ENCODE measurements around the gene CYGB. TPM values are rescaled to one million over a fixed set of nuclear protein-coding genes. Genes with fewer than 3 reads are reported as not detected.
A peak's percentile ranks its signal among the peaks of the same experiment; 100 is the strongest.

CYGB gene
- total and polyA plus RNA-seq, 4 donors, result 9.0 to 34.4 (median 24.2) TPM

DNA sequence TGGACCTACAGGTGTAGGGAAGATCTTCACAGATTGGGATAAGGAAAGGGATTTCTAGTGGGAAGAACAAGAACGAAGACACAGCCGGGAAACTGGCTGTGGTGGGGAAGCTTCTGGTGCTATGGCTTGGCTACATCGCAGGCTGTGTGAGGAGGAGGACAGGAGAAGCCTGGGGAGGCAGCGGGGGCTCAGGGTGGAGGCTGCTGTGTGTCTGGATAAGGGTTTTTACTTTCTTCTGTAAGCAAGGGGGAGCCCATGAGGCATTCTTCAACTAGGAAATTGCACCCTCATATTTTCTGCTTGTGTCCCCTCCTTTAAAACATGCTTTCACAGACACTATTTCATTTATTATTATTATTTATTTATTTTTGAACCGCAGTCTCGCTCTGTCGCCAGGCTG is 33.4 kb downstream of the CYGB start:
- Histone ChIP-seq H3K27ac (ENCODE audit: low read depth, low read length) (no peak overlapping the region), H3K36me3 (ENCODE audit: control insufficient read depth, insufficient read depth, low read length) (no peaks in the 10 kb centered on the region), H3K27me3 (ENCODE audit: control insufficient read depth, insufficient read depth, low read length) (peaks cover 24% of the 10 kb centered on the region), H3K4me3 (ENCODE audit: low read depth, low read length) (no peak overlapping the region), H3K9me3 (ENCODE audit: control insufficient read depth, insufficient read depth, low read length) (no peaks in the 10 kb centered on the region), H3K4me1 (ENCODE audit: control insufficient read depth, insufficient read depth, low read length) (peaks cover 41% of the 10 kb centered on the region)
- 93% methylated on average over 5 of the region's 7 CpGs for WGBS (ENCODE audit: insufficient coverage)
- no peak for DNase-seq (ENCODE audit: low read depth in 4 of 6, low spot score in 6 of 6)

DNA sequence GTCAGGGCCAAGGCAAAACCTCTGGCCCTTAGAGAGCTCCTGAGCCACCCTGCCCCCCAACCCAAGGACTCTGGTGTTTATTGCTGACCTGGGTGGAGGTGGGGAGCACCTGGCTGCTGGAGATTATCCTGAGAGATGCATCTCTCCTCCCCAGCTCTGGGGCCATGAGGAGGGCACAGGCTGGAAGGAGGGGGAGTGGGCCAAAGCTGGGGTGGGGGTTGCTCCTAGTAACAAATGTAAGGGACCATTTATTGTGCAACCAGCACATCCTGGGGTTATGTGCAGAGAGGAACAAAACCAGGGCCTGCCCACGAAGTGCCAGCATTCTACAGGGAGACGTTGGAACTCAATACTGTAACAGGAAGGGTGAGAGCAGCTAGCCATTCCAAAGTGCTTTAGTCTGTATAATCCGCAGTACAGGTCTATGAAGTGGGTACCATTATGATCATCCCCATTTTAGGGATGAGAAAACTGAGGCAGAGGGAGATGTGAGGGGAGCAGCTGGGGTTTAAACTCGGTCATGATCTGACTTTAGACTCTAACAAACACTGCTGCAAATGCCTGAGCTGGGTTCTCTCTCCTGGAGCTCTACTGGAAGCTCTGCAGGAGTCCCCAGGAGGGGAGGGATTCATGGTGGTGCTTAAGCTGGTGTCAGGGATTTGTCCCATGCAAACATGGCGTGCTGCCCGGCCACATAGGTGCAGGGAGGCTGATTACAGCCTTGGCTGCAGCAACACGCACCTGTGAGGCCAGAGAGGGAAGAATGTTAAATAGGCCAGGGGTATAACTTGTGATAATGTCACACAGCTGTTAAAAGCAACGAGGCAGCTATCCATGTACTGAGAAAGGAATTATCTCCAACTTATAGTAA is 34.9 kb downstream of the CYGB start:
- no peaks in the 10 kb centered on the region for H3K9me3 ChIP-seq (ENCODE audit: control insufficient read depth, insufficient read depth, low read length)
- no peaks in the 10 kb centered on the region for H3K36me3 ChIP-seq (ENCODE audit: control insufficient read depth, insufficient read depth, low read length)
- DNase-seq (ENCODE audit: low read depth in 4 of 6, low spot score in 6 of 6), result no peak
- no peak overlapping the region for H3K27ac ChIP-seq (ENCODE audit: low read depth, low read length)
- no peak overlapping the region for H3K4me3 ChIP-seq (ENCODE audit: low read depth, low read length)
- H3K27me3 ChIP-seq (ENCODE audit: control insufficient read depth, insufficient read depth, low read length), result peaks cover 22% of the 10 kb centered on the region
- WGBS (ENCODE audit: insufficient coverage), result 74% methylated on average over 5 of the region's 8 CpGs
- H3K4me1 ChIP-seq (ENCODE audit: control insufficient read depth, insufficient read depth, low read length), result peaks cover 50% of the 10 kb centered on the region

DNA sequence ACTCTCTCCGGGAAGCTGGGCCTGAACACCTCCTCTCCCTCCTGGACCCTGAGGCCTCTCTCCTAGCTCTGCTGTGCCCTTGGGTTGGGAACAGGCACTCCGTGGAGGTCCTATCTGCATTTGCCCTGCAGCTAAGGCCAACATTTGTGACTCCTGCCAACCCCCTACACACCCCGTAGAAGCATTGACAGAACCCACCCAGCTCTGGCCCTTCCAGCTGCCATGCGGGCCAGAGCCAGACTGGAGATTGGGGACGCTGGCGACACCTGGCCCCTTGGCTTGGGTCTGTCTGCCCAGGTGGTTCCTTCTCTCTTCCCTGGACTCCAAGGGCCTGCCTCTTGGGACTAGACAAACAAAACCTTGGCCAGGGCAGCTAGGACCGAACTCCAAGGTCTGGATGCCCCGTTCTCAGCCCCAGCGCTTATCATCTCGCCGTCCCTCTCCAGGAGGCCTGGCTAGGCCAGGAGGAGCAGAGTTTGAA is 35.6 kb downstream of the CYGB start:
- WGBS (ENCODE audit: insufficient coverage), result 74% methylated on average over 11 of the region's 11 CpGs
- Histone ChIP-seq H3K4me3 (ENCODE audit: low read depth, low read length) (peak overlapping the region; percentile 32), H3K27me3 (ENCODE audit: control insufficient read depth, insufficient read depth, low read length) (peaks cover 17% of the 10 kb centered on the region), H3K4me1 (ENCODE audit: control insufficient read depth, insufficient read depth, low read length) (peaks cover 53% of the 10 kb centered on the region), H3K27ac (ENCODE audit: low read depth, low read length) (no peak overlapping the region), H3K9me3 (ENCODE audit: control insufficient read depth, insufficient read depth, low read length) (no peaks in the 10 kb centered on the region), H3K36me3 (ENCODE audit: control insufficient read depth, insufficient read depth, low read length) (no peaks in the 10 kb centered on the region)
- no peak for DNase-seq (ENCODE audit: low read depth in 4 of 6, low spot score in 6 of 6)

DNA sequence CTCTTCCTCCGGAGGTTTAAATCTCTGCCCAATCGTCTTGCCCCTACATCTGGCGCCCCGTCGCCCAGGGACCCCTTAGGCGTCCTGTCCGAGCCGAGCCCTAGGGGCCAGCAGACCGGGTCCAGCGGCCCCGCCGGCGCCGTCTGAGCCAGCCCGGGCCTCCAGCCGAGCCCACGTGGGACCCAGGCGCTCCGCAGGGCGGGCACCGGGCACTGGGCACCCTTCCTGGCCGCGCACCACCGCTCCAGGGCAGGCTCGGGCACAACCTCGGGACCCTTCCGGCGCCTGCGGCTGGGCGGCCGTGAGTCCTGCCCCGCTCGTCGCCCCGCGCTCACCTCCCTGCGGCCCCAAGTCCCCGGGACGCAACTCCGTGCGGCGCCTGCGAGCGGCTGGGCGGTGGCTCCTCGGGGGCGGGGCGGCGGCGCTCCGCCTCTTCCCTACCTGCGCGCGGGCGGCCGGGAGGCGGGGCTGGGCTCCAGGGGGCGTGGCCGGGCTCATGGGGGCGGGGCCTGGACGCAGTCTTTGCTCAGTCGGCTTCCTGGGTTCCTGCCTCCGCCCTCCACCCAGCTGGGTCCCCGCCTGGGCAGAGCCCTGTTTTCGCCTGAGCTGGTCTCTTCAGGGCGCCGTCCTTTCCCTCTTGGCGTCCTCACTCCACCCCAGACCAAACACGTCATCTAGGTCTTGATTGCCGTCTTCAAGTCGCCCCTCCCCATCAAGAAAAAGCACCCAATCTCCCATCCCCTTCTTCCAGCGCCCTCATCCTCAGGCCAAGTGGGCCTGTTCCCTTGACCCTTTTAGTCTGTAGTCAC is 36.3 kb downstream of the CYGB start, which contains the start of gene RHBDF2:
TSS of gene RHBDF2 (minus strand) at position 406 of the 809 bp plus-strand sequence. CDS start 19,899 bp downstream, outside the sequence.
- Histone ChIP-seq H3K4me3 (ENCODE audit: low read depth, low read length) (peak within 1 kb of the TSS; percentile 32), H3K9me3 (ENCODE audit: control insufficient read depth, insufficient read depth, low read length) (no peaks in the 10 kb centered on the region), H3K27ac (ENCODE audit: low read depth, low read length) (peak within 1 kb of the TSS; percentile 57), H3K27me3 (ENCODE audit: control insufficient read depth, insufficient read depth, low read length) (peaks cover 17% of the 10 kb centered on the region), H3K36me3 (ENCODE audit: control insufficient read depth, insufficient read depth, low read length) (no peaks in the 10 kb centered on the region), H3K4me1 (ENCODE audit: control insufficient read depth, insufficient read depth, low read length) (peaks cover 51% of the 10 kb centered on the region)
- peak in 2 of 6 donors; percentile 65 to 68 for DNase-seq (ENCODE audit: low read depth in 4 of 6, low spot score in 6 of 6)
- WGBS (ENCODE audit: insufficient coverage), result 2% methylated on average over 72 of the region's 72 CpGs

DNA sequence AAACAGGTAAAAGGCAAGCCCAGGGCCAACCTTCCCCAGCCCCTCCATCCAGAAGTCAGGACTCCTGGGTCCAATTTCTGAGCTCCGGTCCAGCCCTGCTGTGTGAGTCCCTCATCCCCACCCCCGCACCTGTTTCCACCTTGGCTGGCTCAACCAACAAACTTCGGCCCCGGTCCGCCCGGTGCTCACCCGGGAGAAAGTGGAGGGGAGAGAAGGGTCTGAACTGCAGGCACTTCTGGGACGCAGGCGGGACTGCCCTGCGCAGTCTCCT is 36.8 kb downstream of the CYGB start:
- Histone ChIP-seq H3K4me1 (ENCODE audit: control insufficient read depth, insufficient read depth, low read length) (peaks cover 53% of the 10 kb centered on the region), H3K9me3 (ENCODE audit: control insufficient read depth, insufficient read depth, low read length) (no peaks in the 10 kb centered on the region), H3K36me3 (ENCODE audit: control insufficient read depth, insufficient read depth, low read length) (no peaks in the 10 kb centered on the region), H3K4me3 (ENCODE audit: low read depth, low read length) (peak overlapping the region; percentile 22), H3K27ac (ENCODE audit: low read depth, low read length) (no peak overlapping the region), H3K27me3 (ENCODE audit: control insufficient read depth, insufficient read depth, low read length) (peaks cover 17% of the 10 kb centered on the region)
- WGBS (ENCODE audit: insufficient coverage), result 0% methylated on average over 6 of the region's 10 CpGs
- no peak for DNase-seq (ENCODE audit: low read depth in 4 of 6, low spot score in 6 of 6)

DNA sequence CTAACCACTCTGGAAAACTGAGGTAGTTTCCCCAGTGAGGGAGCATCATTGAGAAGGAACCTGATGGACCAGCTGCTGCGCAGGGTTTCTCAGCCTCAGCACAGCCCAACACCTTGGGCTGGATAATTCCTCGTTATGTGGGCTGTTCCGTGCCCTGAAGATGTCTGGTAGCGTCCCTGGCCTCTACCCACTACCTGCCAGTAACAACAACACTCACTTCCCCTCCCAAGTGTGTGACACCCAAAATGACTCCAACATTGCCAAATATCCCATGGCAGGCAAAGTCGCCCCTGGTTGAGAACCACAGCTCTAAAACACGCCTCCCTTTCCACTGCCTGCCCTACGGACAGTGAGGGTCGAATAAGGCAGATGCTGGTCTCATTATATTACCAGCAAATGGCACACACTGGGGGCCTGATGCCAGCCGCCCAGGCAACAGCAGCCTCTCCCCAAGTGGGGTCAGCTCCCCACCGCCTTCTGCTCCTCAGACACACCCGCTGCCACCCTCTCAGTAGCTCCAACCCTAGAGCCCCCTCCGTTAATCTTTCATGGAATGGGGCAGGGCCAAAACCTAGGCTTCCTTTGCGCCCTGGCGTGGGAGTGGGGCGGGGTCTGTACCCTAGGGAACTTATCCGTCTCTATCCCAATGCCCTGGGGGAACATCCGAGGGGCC is 37.3 kb downstream of the CYGB start:
- Histone ChIP-seq H3K27me3 (ENCODE audit: control insufficient read depth, insufficient read depth, low read length) (peaks cover 17% of the 10 kb centered on the region), H3K4me1 (ENCODE audit: control insufficient read depth, insufficient read depth, low read length) (peaks cover 57% of the 10 kb centered on the region), H3K36me3 (ENCODE audit: control insufficient read depth, insufficient read depth, low read length) (no peaks in the 10 kb centered on the region), H3K9me3 (ENCODE audit: control insufficient read depth, insufficient read depth, low read length) (no peaks in the 10 kb centered on the region), H3K4me3 (ENCODE audit: low read depth, low read length) (peak overlapping the region; percentile 22), H3K27ac (ENCODE audit: low read depth, low read length) (peak overlapping the region; percentile 57)
- 71% methylated on average over 15 of the region's 17 CpGs for WGBS (ENCODE audit: insufficient coverage)
- DNase-seq (ENCODE audit: low read depth in 4 of 6, low spot score in 6 of 6), result no peak

DNA sequence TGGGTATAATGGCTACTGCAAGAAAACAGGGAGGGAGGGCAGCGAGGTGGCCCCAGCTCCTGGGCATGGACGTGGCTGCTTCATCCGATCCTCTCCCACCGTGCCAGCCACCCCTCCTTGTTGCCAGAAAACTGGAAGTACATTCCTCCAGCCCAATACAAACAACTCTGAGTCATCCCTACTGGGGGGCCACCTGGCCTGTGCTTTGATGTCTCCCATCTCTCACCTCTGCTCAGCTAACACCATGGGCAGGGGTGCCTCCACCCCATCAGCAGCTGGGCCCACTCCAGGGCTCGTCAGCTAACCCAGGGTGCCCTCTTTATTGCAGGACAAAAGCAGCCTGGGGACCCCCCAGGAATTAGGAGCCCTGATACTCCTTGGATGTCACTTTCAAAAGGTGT is 38.2 kb downstream of the CYGB start:
- Histone ChIP-seq H3K27ac (ENCODE audit: low read depth, low read length) (no peak overlapping the region), H3K36me3 (ENCODE audit: control insufficient read depth, insufficient read depth, low read length) (no peaks in the 10 kb centered on the region), H3K4me1 (ENCODE audit: control insufficient read depth, insufficient read depth, low read length) (peaks cover 64% of the 10 kb centered on the region), H3K9me3 (ENCODE audit: control insufficient read depth, insufficient read depth, low read length) (no peaks in the 10 kb centered on the region), H3K27me3 (ENCODE audit: control insufficient read depth, insufficient read depth, low read length) (peaks cover 17% of the 10 kb centered on the region), H3K4me3 (ENCODE audit: low read depth, low read length) (peak overlapping the region; percentile 16)
- no peak for DNase-seq (ENCODE audit: low read depth in 4 of 6, low spot score in 6 of 6)
- WGBS (ENCODE audit: insufficient coverage), result 76% methylated on average over 4 of the region's 5 CpGs

DNA sequence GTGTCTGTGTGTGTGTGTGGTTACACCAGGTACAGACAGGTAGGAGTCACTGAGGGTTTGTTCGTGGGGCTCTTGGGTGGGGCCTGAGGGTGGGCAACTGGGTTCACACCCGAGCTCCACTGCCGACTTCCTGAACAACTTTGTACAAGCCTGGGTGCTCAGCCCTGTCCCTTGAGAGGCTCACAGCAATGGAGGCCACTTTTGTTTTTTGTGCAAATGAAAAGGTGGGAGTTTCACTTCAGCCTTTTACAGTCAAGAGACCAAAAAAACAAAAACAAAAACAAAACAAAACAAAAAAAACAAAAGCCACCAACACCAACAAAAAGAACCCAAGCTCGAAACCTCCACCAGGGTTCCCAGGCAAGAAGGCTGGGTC is 38.6 kb downstream of the CYGB start:
- no peaks in the 10 kb centered on the region for H3K9me3 ChIP-seq (ENCODE audit: control insufficient read depth, insufficient read depth, low read length)
- H3K27ac ChIP-seq (ENCODE audit: low read depth, low read length), result no peak overlapping the region
- H3K36me3 ChIP-seq (ENCODE audit: control insufficient read depth, insufficient read depth, low read length), result no peaks in the 10 kb centered on the region
- H3K27me3 ChIP-seq (ENCODE audit: control insufficient read depth, insufficient read depth, low read length), result peaks cover 17% of the 10 kb centered on the region
- 40% methylated on average over 1 of the region's 4 CpGs for WGBS (ENCODE audit: insufficient coverage)
- peaks cover 66% of the 10 kb centered on the region for H3K4me1 ChIP-seq (ENCODE audit: control insufficient read depth, insufficient read depth, low read length)
- no peak for DNase-seq (ENCODE audit: low read depth in 4 of 6, low spot score in 6 of 6)
- no peak overlapping the region for H3K4me3 ChIP-seq (ENCODE audit: low read depth, low read length)

DNA sequence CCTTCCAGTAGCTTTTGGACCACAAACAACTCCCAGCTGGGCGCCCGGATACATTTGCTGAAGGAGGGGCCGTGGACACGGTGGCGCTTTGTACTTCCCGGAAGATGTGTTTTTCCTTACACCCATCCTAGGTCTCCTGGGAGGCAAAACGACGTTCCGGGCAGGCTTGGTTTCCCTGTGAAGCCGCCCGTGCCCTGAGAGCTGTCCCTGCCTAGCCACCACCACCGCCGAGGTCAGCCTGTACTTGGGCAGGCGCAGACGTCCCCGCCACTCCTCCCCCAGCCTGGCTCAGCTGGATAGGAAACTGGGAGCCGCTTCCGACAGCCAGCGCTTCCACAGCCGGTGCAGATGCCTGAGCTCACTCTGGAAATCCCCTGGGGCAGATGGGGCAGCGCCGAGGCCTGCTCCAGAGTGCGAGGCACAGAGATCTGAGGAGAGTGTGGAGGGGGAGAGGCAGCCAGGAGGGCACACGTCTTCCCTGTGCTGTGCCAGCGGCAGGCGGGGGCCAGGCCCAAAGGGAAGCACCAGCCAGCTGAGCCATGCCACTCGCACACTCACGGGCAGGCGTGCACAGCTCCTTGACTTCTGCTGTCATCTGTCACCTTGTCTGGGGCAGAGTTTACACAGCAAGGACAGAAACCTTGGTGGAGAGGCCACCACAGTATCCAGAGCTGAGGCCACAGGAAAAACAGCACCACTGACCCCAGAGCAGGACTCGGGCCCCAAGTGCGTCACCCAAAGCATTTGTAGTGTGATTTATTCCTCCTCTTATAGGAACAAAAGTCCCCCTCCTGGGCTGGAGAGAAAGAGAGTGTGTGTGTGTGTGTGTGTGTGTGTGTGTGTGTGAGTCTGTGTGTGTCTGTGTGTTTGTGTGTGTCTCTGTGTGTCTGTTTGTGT is 39.3 kb downstream of the CYGB start:
- Histone ChIP-seq H3K4me3 (ENCODE audit: low read depth, low read length) (no peak overlapping the region), H3K36me3 (ENCODE audit: control insufficient read depth, insufficient read depth, low read length) (no peaks in the 10 kb centered on the region), H3K27ac (ENCODE audit: low read depth, low read length) (peak overlapping the region; percentile 47), H3K27me3 (ENCODE audit: control insufficient read depth, insufficient read depth, low read length) (peaks cover 17% of the 10 kb centered on the region), H3K9me3 (ENCODE audit: control insufficient read depth, insufficient read depth, low read length) (no peaks in the 10 kb centered on the region), H3K4me1 (ENCODE audit: control insufficient read depth, insufficient read depth, low read length) (peaks cover 73% of the 10 kb centered on the region)
- DNase-seq (ENCODE audit: low read depth in 4 of 6, low spot score in 6 of 6), result peak in 2 of 6 donors; percentile 64 to 72
- 19% methylated on average over 30 of the region's 31 CpGs for WGBS (ENCODE audit: insufficient coverage)

All from spinal cord (tissue), 10 donors.